ENCODE data around the gene ARMC9.
A peak's percentile ranks its signal among the peaks of the same experiment; 100 is the strongest.
"Not testable (repeated sequence)": the region's sequence is repeated elsewhere in the genome, so short reads cannot be mapped to it uniquely, and the experiment has no call there.

Gene ARMC9

DNA sequence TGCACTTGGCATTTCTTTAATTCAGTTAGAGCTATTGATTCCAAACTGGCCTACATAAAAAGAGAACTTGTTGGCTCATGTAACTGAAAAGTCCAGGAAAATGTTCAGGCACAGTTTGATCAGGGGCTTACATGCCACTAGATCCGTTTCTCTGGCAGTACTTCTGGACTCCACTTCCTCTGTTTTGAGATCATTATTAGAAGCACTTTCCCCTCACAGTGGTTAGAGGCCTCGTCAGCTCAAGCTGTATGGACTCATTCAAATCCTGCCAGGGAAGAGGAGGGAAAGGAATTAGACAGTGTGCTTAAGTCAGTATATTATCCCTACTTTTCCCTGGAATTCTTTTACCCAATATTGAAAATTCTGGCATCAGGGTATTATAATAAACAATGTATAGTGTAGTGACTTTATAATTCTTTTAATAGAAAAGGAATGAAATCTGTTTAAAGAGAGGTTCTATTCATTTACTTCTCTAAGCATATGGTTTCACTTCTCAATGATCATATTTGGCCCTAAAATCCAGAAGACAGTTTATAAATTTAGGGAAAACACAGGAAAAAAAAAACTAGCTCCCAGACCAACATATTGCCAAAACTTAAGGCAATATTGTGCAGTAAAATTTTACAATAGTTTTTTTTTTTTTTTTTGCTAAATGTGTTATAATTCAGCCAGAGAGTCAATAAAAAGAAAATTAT is 92.0 kb downstream of the ARMC9 start:
- DNase-seq: no peak

DNA sequence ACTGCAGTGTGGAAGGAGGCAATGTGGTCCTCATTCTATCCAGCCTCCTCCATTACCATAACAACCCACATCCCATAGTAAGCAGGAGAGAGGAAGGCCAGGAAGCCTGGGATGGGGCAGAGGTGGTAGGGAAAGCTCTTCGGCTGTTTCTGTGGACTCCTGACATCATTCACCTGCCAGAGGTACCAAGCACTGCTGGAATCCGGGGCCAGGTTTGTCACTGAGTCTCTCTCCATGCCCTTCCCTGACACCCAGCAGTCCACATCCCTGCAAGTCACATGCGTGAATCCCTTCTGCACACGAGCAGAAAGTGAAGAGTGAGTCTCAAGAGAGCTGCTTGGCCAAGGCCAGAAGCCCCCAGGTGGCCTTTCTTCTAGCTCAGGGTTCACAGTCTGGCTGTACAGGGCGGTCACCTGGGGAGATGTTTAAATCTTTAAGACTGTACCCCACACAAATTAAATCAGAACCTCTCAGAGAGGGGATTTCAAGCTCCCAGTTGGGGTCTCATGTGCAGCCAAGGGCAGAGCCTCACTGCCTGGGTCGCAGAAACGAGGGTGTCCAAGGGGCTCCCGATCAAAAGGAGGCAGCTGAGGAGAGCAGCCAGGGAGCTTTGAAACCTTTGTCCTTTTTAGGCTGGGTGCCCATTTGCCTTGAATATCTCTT is 94.2 kb downstream of the ARMC9 start:
- DNase-seq: no peak

DNA sequence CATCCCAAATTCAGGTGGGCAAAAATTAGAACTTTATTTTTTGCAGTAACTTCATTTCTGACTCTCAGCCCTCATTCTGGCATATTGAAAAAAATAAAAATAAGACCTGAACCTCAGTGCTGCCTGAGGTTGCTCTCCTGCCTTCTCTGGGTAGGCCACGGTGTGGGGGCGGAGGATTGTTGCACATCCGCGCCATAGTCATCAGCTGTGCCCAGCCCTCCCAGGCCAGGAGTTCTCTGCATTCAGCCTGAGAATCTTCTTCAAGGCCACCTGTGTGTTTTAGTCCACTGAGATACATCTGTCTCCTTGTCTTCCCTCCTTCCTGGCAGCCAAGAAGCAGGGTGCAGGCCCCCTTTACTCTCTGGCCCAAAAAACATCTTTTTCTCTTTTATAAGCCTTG is 94.7 kb downstream of the ARMC9 start:
- no peak for DNase-seq

DNA sequence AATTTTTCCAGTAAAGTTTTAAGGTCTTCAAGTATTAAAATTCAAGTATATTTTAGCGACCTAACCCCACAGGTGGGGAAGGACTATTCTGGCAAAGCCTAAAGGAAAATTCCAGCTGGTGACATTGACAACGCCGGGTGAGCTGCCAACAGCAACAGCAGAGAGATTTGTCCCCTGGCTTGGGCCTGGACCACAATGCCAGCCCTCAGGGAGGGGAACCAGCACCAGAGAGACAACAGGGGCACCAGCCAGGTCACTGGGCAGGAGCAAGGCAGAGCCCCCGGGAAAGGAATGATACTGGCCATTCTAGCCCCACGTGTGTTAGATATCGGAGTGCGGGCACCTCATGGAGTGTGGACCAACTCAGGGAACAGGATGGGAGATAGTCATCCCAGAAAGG is 95.7 kb downstream of the ARMC9 start:
- no peak for DNase-seq

DNA sequence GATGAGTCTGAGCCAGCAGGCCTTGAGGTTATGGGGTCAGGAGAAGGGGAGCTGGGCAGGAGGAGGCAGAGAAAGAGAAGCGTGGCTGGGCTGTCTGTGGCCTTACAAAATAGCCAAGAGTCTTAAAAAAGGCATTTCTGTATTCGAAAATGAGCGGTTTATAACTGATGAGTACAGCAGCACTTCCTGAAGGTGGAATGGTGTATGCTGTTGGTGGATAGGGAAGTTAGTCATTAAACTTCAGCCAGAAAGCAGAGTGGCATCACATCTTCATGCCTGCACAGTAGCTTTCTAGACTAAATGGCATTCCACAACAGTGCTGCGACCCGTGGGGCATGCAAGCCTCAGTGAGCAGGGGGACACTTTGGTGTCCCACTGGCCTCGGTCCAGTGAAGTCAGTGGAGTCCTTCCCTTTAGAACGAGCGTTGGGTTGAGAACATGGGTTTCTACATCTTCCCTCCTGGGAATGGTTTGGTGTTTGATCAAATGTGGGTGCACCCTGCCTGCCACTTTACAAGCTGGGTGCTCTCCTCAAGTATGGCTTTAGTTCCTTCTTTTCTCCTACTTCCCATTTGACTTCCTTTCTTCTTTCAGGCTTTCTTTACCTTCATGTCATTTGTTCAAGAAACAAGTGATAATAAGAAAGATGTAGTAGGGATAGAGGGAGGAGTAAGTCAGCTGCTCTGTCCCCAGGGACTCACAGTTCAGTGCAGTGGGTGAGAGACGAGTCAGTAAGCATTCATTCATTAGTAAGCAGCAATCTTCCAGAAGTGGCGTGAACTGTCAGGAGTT is 96.3 kb downstream of the ARMC9 start:
- DNase-seq: no peak

DNA sequence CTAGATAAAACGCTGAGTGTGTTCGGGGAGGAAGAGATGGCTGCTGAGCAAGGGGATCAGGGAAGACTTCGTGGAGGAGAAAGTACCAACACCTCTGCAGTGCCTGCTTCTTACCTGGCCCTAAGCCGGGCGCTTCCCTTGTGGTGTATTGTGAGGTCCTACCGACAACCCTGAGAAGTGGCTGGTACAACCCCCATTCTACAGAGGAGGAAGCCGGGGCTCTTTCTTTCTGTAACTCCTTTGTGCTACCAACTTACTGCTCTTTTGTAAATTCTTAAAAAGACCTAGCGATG is 96.9 kb downstream of the ARMC9 start:
- DNase-seq: no peak

DNA sequence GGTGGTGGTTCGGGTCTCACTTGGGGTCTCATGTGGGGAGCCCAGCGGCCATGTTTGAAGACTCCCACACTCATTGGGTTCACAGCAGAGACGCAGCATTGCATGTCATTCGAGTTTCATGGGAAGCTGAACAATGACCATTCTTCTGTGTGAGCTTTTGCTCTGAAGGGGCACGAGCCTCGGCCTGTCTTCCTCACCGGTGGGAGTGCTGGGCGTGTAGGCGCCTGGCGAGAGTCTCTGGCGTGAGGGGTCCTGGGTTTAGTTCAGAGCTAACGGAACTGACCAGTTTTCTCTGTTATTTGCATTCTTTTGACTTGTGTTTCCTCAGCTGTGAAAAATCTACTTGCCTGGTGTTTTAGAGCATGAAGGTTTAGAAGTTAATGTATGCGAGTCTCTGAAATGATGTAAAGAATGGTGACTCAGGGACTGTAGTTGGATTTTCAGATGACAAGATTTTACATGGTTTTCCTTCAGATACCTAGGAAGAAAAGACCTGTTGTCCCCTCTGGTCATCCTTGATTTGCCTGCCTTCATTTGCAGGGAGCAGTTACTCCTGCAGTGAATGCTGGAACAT is 98.1 kb downstream of the ARMC9 start:
- no peak for DNase-seq

DNA sequence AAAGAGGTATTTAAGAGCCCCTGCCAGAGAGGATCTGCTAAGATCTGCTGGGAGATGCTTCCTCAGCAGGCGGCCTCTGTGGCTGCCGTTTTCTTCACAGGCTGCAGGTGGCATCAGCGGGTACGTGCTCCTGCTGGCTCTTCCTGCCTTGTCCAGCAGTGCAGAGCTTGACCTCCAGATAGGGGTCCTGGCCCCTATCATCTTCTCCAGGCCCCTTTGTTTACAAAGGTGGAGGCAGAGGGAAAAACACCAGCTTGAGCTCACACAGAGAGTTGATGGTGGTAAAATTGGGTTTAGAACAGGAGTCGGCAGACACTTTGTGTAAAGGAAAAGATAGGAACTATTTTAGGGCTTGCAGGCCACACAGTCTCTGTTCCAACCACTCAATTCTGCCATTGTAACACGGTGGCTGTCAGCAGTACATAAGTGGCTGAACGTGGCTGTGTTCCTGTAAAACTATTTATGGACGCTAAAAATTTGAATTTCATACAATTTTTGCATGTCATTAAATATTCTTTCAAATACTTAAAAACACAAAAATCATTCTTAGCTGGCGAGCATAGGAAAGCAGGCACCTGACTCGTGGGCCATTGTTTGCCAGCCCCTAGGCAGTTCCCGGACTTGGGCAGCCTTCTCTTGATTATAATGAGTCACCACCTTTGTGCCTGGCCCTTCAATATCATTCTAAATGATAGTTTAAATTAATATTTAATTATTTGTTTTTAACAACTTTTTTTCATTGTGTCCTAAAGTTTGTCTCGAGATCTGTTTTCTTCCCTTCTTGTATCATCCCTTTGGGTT is 98.9 kb downstream of the ARMC9 start:
- peak; percentile 8 to 13 for DNase-seq

DNA sequence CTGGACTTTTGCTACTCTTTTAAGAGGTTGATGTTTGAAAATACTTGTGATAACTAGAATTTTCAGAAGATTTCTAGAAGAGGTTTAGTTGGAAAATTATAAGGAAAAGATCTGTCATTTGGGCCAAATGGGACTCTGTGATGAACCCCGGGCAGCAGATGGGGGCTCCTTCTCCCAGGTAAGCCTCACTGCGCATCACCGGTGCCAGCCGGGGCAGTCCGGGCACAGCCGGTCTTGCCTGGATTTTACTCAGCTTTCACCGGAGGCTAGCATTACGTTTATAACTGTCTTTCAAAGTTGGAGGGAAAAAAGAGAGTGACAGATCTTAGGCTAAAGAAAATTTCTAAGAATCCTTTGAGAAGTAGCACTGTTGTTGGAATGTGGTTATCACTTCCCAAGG is 99.7 kb downstream of the ARMC9 start:
- no peak for DNase-seq

DNA sequence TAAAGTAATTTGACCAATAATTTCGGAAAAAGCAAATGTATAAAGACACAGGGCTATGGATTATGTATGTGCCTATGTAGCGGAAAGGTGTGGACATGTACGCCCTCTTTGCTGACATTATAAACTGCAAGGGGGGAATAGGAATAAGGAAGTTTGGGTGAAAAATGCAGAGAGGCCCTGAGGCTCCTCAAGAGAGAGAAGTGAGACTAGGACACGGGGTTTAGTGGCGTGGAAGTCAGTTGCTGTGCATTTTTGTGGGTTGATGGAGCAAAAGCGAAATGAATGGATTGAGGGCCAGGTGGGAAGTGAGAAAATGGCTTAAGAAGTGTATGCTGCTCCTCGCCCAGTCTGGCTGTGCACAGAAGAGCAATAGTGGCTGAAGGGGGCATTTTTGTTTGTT is 100.8 kb downstream of the ARMC9 start:
- DNase-seq: no peak

DNA sequence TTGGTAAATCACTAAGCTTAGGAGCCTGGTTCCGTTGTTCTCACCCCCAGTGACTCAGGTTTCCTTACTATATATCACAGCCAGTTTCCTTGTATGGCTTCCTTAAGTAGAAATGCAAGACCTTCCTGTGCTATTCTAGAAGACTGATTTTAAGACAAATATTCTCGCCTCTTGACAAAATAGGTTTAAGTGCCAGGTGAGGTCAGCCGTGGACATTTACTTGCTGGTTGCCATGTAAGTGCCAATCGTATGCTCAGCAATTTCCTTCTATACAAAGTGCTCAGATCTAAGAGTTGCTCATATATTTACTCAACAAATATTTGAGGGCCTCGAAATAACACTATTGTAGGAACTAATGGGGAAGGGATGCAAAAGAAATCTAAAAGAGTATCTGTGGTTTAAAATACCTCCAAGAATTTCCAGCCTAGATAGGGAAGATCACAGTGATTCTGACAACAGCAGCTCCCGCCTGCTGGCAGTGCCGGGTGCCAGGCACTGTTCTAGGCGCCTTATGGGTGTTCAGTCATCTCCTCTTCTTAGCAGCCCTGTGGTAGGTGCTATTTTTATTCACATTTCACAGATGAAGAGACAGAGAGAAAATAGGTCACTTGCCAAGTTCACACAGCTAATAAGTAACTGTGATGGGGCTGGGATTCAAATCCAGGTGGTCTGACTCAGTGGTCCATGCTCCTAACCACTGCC is 101.7 kb downstream of the ARMC9 start:
- DNase-seq: no peak

DNA sequence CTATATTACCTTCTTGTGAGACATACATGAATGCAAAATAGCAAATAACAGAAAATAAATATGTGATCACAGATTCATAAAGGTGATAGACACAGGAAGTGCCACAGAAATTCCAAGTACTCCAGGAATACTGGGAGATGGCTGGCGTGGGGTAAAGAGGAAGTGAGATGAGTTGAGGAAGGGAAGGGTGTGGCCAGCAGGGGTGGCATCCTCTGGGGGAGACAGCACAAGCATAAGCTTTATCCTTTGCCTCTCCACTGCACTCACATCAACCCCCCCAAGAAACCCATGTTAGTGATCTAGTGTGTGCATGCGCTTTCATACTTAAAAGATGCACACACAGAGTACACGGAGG is 102.3 kb downstream of the ARMC9 start:
- DNase-seq: no peak

DNA sequence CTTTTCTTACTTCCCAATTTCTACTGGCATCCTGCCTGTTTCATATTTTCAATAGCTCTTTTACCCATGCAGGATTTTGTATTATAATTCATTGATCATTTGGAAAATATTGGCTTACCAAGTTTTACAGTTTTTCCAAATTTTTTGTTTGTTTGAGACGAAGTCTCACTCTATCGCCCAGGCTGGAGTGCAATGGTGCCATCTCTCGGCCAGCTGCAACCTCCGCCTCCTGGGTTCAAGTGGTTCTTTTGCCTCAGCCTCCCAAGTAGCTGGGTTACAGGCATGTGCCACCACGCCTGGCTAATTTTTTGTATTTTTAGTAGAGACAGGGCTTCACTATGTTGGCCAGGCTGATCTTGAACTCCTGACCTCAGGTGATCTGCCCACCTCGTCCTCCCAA is 105.8 kb downstream of the ARMC9 start:
- DNase-seq: not testable (repeated sequence)

DNA sequence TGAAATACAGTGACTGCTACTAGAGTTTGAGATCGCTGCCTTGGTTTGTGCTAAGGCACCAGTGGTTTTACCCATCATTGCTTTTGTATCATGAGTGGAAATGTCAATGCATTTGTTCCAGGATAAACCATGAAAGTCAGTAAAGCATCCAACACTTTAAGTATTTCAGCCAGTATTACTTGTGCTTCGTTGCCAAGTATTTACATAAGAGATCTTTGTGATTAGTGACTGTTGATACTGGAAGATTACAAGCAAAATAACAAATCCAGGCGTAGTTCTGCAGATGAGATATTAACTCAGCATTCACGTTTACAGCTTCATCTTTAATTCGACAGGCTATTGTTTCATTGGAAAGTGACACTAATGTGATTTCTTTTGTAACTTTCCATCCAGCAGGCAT is 106.8 kb downstream of the ARMC9 start:
- DNase-seq: no peak

DNA sequence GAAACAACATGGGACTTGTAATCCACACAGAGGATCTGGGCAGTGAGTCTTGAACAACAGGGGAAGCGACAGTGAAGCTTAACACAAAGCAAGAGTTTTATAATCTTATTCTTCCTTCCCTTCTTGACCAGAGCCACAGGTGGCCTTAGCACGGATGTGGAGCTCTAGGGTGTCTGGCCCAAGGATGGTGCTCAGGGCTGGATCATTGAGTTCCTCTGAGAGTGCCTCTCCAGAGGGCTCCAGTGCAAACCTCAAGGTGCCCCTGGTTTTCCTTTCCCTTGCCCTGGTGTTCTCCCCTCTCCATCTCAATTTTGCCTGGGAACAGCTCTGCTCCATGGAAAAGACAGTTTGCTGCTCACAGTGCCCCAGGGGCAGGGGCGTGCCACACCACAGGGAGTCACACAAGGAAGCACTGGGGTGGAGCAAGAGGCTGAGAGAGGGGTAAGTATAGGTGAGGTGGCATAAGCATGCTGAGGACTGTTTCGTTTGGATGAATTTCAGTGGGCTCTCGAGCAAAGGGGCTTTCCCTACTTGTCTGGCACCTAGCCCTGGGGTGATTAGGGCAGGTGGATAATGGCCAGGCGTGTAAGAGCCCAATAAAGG is 108.5 kb downstream of the ARMC9 start:
- no peak for DNase-seq

DNA sequence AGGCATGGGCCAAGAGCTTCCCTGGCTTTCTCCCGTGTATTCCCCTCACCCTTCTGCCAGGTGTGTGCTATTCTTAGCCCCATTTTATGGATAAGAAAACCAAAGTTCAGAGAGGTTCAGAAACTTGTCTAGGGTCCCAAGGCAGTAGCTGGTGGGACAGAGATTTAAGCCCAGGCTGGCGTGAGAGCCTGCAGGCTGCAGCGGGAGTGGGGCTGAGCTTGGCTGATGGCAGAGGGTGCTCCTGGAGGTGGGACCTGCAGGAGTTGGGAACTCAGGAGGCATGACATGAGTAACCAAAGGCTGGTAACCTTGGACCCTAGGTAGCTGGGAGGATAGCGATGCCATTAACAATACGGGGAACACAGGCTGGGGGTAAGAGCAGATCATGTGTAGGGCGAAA is 109.8 kb downstream of the ARMC9 start:
- no peak for DNase-seq

DNA sequence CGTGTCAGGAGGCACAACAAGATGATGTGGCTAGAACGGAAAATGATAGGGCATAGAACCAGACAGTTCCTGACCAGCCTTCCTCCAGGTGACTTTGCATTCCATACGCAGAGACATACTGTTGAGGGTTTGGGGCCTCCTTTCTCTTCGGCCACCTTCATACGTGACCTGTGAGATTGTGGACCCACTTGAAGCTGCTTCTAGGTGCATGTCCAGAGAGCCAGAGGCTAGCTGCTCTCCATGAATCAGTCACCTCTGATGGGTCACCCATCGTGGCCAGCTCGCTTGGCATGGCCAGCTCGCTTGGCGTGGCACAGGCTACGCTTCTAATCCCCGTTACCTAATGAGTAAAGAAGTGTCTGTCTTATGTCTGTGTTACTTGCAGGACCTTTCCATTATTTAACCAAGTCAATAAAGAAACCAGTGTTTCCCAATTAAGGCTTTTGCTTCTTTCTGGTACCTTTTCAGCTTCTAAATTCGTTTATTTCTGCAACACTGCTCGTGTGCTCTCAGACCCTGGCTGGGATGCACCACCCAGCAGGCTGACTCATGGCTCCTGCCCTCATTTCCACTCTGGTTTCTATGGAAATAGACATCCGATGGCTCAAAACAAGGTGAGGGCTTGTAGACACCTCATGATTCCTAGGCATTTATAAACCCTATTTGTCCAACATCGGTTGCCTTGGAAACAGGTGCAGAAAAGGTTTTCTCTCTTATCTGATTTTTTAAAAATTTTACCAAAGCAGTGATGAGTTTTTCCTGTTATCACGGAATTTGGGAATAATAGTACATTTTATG is 110.4 kb downstream of the ARMC9 start:
- DNase-seq: no peak

DNA sequence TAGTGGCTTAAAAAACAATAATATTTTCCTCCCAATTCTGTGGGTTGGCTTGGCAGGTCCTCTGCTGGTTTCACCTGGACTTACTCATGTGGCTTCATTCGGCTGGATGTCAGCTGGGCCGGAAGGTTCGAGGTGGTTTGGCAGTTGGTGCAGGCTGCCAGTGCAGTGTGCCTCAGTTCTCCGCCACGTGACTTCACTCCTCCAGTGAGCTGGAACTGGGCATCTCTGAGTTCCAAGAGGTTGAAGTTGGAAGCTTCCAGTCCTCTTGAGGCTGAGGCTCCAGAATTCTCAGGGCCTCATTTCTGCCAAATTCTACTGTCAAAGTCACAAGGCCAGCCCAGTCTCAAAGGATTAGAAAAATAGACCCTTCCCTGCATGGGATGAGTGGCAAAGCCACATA is 113.6 kb downstream of the ARMC9 start:
- no peak for DNase-seq

DNA sequence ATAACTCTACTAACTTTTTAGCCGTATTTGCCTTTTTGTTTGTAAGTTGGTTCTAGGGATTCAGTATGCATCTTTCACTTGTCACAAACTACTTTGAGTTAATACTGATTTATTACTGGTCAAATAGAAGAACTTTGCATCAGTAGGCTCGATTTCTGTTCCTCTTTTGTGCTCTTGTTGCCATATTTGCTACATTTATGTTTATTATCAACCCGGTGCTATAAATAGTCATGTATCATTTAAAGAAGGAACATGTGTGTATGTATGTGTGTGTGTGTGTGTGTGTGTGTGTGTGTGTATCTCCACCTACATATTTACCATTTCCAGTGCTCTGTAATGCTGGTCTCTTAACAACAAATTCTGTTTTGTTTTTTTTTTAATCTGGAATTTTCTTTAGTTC is 117.5 kb downstream of the ARMC9 start:
- no peak for DNase-seq

DNA sequence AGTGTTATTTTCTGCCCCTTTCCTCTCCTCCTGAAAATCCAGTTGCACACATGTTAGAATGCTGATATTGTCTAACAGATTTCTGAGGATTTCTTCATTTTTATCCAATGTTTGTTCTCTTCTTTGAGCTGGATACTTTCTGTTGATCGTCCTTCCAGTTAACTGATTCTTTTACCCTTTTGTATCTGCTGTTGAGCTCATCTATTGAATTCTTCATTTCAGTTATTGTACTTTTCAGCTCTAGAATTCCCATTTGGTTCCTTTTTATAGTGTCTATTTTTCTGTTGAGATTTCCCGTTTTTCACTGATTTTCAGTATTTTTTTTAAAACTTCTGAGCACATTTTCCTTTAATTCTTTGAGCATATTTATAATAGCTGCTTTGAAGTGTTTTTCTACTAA is 119.1 kb downstream of the ARMC9 start:
- DNase-seq: no peak

DNA sequence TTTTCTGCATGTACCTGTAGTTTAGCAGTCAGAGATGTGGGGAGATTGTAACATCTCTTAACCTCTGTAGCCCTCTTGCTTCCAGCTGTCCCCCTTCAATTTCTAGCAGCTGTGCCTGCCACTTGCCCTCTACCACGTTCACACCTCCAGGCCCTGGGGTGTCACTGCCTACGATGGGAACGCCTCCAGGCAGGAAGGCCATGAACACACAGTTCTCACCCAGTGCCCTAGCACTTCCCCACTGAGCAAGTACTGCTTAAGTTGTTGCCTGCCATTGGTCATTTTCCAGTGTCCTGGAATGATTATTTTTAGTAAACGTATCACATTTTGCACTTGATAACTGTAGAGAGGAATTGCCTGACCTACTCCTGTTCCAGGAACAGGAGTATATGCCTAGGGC is 120.0 kb downstream of the ARMC9 start:
- no peak for DNase-seq
